OCI-LY7 (cell line): ENCODE results near the gene MYL6. TPM values are rescaled to one million over a fixed set of nuclear protein-coding genes. Genes with fewer than 3 reads are reported as not detected.
A peak's percentile ranks its signal among the peaks of the same experiment; 100 is the strongest.

Experiments used
- BruUV-seq: library from RNA; stranded (reverse); fragments of 400-500 nt; replicated peaks from 2 replicates; lab custom pipeline; 2021; lab: Mats Ljungman, UMichigan
- CTCF ChIA-PET: fragments of 300-600 bp; sonication (Branson Sonifier 250); formaldehyde crosslinking; loops from one replicate; lab custom pipeline; 2022; ENCODE audit warnings: antibody characterized with exemption; ENCODE audit not compliant: unreplicated experiment; lab: Charles Lee
- POLR2A ChIA-PET: fragments of 300-600 bp; sonication (Branson Sonifier 250); formaldehyde crosslinking; loops from one replicate; lab custom pipeline; 2022; ENCODE audit warnings: antibody characterized with exemption; lab: Charles Lee
- DNase-seq: peaks from one replicate; pipeline ENCODE4 v3.0.0-alpha.2; 2015; ENCODE audit warnings: low spot score
- H2AFZ ChIP-seq: fragments of 200-600 bp; sonication (generic), shearing (Covaris generic); 2 replicates; pipeline ENCODE4 v1.6.1; 2014; ENCODE audit warnings: mild to moderate bottlenecking, antibody characterized with exemption, low read length, moderate library complexity
- H3K27ac ChIP-seq: fragments of 200-600 bp; sonication (generic); 2 replicates; pipeline ENCODE4 v1.5.1; 2014; ENCODE audit warnings: mixed run types, low read depth, mild to moderate bottlenecking, moderate library complexity, low read length, inconsistent platforms; ENCODE audit not compliant: poor library complexity, severe bottlenecking
- H3K36me3 ChIP-seq: fragments of 200-600 bp; sonication (generic); 2 replicates; pipeline ENCODE4 v1.6.1; 2014; ENCODE audit warnings: mild to moderate bottlenecking, antibody characterized with exemption, low read length, moderate library complexity, mixed read lengths; ENCODE audit not compliant: insufficient read depth
- H3K4me1 ChIP-seq: fragments of 200-600 bp; sonication (generic); 2 replicates; pipeline ENCODE4 v1.5.1; 2014; ENCODE audit warnings: mild to moderate bottlenecking, low read length; ENCODE audit not compliant: insufficient read depth, poor library complexity, severe bottlenecking
- H3K4me2 ChIP-seq: fragments of 200-600 bp; sonication (generic); 2 replicates; pipeline ENCODE4 v1.6.1; 2014; ENCODE audit warnings: mild to moderate bottlenecking, low read length
- H3K4me3 ChIP-seq: fragments of 200-600 bp; sonication (generic); 2 replicates; pipeline ENCODE4 v1.5.1; 2014; ENCODE audit warnings: mild to moderate bottlenecking, low read depth, low read length; ENCODE audit not compliant: poor library complexity, severe bottlenecking
- H3K79me2 ChIP-seq: fragments of 200-600 bp; sonication (generic); 2 replicates; pipeline ENCODE4 v1.6.1; 2016; ENCODE audit warnings: low read depth, mild to moderate bottlenecking, low read length, moderate library complexity, mixed read lengths; ENCODE audit not compliant: insufficient read depth
- H3K9me2 ChIP-seq: fragments of 200-600 bp; sonication (generic); 2 replicates; pipeline ENCODE4 v1.6.1; 2016; ENCODE audit warnings: mild to moderate bottlenecking, low read length, mixed read lengths; ENCODE audit not compliant: insufficient read depth
- H3K9me3 ChIP-seq: fragments of 200-600 bp; sonication (generic); 2 replicates; pipeline ENCODE4 v1.6.1; 2014; ENCODE audit warnings: mild to moderate bottlenecking, mixed run types, low read length, mixed read lengths
- H4K20me1 ChIP-seq: fragments of 200-600 bp; sonication (generic); 2 replicates; pipeline ENCODE4 v1.6.1; 2014; ENCODE audit warnings: mild to moderate bottlenecking, antibody characterized with exemption, low read length, moderate library complexity, mixed read lengths; ENCODE audit not compliant: insufficient read depth
- EZH2phosphoT487 ChIP-seq: fragments of 200-600 bp; sonication (generic); IDR thresholded peaks from 2 replicates; pipeline ENCODE4 v1.6.1; 2018; ENCODE audit warnings: low read depth, borderline replicate concordance, mild to moderate bottlenecking, mixed run types, antibody characterized with exemption, low read length, moderate library complexity, mixed read lengths
- intact Hi-C: fragments of 100-400 bp; cut with micrococcal nuclease; formaldehyde crosslinking; loops from one replicate; pipeline ENCODE4 v1.10.0; 2022; ENCODE audit not compliant: unreplicated experiment
- total RNA-seq, 2 experiments: library from RNA; depleted of rRNA in 1 of 2; stranded (reverse); fragments of >200 nt in 1 of 2; shearing (Covaris generic) in 1 of 2; gene quantifications; 2 replicates each; pipeline ENCODE4 v1.2.3, GENCODE V29; 2014 to 2022
- TF ChIP-seq, protein P1 (sequence below): fragments of 200-600 bp; sonication (generic); conservative IDR thresholded peaks from 2 replicates; pipeline ENCODE4 v1.5.1; 2014; ENCODE audit warnings: mild to moderate bottlenecking, antibody characterized with exemption, low read length, moderate library complexity, mixed read lengths

MYL6 gene
- total RNA-seq, 2 experiments from 2014 or later, result 468 to 574 TPM

DNA sequence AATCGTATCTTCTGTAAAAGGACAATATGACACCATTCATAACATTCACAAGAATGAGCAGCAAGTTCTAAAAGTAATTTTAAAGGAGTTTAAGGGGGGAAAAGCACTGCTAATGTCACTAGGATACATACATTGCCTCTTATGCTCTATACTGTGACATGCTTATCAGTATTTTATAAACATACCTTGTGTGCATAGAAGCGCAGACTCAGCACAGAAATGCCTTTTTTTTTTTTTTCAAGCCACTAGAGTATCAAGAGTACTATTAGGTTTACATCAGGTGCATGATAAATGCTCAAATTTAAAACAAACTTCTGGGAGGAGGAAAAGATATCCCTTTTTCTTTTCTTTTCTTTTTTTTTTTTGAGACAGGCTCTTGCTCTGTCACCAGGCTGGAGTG, 44.7 kb downstream of the MYL6 start:
- TF ChIP-seq EZH2phosphoT487, result no peak
- TF ChIP-seq, protein P1, sequence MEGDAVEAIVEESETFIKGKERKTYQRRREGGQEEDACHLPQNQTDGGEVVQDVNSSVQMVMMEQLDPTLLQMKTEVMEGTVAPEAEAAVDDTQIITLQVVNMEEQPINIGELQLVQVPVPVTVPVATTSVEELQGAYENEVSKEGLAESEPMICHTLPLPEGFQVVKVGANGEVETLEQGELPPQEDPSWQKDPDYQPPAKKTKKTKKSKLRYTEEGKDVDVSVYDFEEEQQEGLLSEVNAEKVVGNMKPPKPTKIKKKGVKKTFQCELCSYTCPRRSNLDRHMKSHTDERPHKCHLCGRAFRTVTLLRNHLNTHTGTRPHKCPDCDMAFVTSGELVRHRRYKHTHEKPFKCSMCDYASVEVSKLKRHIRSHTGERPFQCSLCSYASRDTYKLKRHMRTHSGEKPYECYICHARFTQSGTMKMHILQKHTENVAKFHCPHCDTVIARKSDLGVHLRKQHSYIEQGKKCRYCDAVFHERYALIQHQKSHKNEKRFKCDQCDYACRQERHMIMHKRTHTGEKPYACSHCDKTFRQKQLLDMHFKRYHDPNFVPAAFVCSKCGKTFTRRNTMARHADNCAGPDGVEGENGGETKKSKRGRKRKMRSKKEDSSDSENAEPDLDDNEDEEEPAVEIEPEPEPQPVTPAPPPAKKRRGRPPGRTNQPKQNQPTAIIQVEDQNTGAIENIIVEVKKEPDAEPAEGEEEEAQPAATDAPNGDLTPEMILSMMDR, result no peak
- Histone ChIP-seq H3K36me3 (peaks cover 37% of the 10 kb centered on the region), H3K9me2 (no peaks in the 10 kb centered on the region), H4K20me1 (no peaks in the 10 kb centered on the region), H3K79me2 (no peaks in the 10 kb centered on the region), H3K4me3 (no peak overlapping the region), H3K9me3 (no peaks in the 10 kb centered on the region), H3K4me1 (peaks cover 32% of the 10 kb centered on the region), H3K27ac (no peak overlapping the region), H3K4me2 (no peak overlapping the region), H2AFZ (no peak overlapping the region)
- CTCF ChIA-PET, result no interaction called here
- intact Hi-C loops, result no loop called here
- DNase-seq, result no peak
- POLR2A ChIA-PET, result interaction anchor here (2.2 kb wide), 1 partner anchor 19 kb away, joined by 12 read pairs; the partner anchor contains the start of gene RNF41
- BruUV-seq, result no TSS peak

DNA sequence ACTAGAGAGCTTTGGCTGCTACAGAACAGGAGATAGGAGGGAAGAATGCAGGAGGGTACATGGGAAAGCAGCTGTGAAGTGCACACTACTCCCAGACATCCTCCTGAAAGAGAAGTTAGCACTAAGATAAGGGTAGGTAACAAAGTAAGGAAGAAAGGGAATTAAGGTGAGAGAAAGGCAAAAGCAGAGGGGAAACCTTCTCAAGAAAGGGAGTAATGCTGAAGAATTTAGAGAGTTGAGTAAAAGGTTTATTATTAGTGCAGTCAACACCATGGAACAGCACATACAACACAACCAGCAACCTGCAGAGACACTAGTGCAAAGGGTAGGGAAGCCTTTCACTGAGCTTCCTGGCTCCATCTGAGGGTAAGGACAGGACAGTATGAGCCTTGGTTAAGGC, 46.1 kb downstream of the MYL6 start:
- intact Hi-C loops, result no loop called here
- ChIA-PET CTCF (interaction anchor here (4.4 kb wide), 1 partner anchor 17 kb away, joined by 35 read pairs; the partner anchor contains the start of gene RNF41), POLR2A (interaction anchor here (6.1 kb wide), 1 partner anchor 18 kb away, joined by 85 read pairs; the partner anchor contains the start of gene RNF41)
- BruUV-seq, result no TSS peak
- H3K4me3 ChIP-seq, result no peak overlapping the region
- no peaks in the 10 kb centered on the region for H3K9me3 ChIP-seq
- H3K4me1 ChIP-seq, result peaks cover 42% of the 10 kb centered on the region
- peaks cover 46% of the 10 kb centered on the region for H3K36me3 ChIP-seq
- H2AFZ ChIP-seq, result no peak overlapping the region
- H3K4me2 ChIP-seq, result no peak overlapping the region
- no peaks in the 10 kb centered on the region for H3K9me2 ChIP-seq
- no peak for TF ChIP-seq EZH2phosphoT487
- TF ChIP-seq, protein P1, result no peak
- no peak overlapping the region for H3K27ac ChIP-seq
- no peaks in the 10 kb centered on the region for H3K79me2 ChIP-seq
- H4K20me1 ChIP-seq, result no peaks in the 10 kb centered on the region
- no peak for DNase-seq

DNA sequence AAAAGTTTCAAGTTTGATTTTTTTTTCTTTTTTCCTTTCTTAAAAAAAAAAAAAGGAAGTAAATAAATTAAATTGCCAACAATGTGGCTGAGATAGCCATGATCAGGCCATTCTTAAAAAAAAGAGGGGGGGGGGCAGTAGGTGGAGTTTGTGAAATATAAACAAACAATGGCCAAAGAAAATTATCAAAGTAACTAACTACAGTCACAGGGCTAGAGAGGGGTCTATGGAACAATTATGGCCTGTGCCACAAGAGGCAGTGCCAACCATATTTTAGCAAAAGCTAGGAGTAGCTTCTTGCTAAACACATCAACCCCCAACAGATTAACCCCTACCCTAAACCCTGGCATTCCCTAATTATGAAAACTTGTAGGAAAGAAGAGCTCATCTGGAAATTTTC, 47.3 kb downstream of the MYL6 start:
- no peak overlapping the region for H2AFZ ChIP-seq
- TF ChIP-seq, protein P1, result peak; percentile 68
- no peak for TF ChIP-seq EZH2phosphoT487
- intact Hi-C loops, result no loop called here
- H3K9me2 ChIP-seq, result no peaks in the 10 kb centered on the region
- ChIA-PET POLR2A (interaction anchor here (0.5 to 6.1 kb wide), 9 partner anchors 9 to 324 kb away, joined by 3 to 85 read pairs (median 3); partner anchors contain the start of genes IL23A, RNF41 and ZC3H10), CTCF (interaction anchor here (4.4 kb wide), 1 partner anchor 16 kb away, joined by 35 read pairs; the partner anchor contains the start of gene RNF41)
- H3K79me2 ChIP-seq, result no peaks in the 10 kb centered on the region
- peak; percentile 56 for DNase-seq
- no TSS peak for BruUV-seq
- H3K4me2 ChIP-seq, result no peak overlapping the region
- peaks cover 56% of the 10 kb centered on the region for H3K36me3 ChIP-seq
- H3K4me3 ChIP-seq, result no peak overlapping the region
- no peaks in the 10 kb centered on the region for H4K20me1 ChIP-seq
- H3K9me3 ChIP-seq, result no peaks in the 10 kb centered on the region
- no peak overlapping the region for H3K27ac ChIP-seq
- peaks cover 42% of the 10 kb centered on the region for H3K4me1 ChIP-seq
